Activated CD8-positive, alpha-beta T cell treated with anti-CD3 and anti-CD28 coated beads for 36 hours (primary cell): ENCODE measurements around the gene AGBL1. TPM values are rescaled to one million over a fixed set of nuclear protein-coding genes. Genes with fewer than 3 reads are reported as not detected.

Experiments used
- ATAC-seq: fragments of 200-7000 bp; cut with Tn5 transposase; one replicate; pipeline ENCODE4 v1.10.0; 2021; ENCODE audit warnings: mild to moderate bottlenecking, moderate library complexity
- CTCF ChIA-PET: fragments of 350-600 bp; sonication (Branson Sonifier 250); formaldehyde crosslinking; loops from one replicate; lab custom pipeline; 2021; ENCODE audit warnings: antibody characterized with exemption; lab: Charles Lee
- POLR2A ChIA-PET: fragments of 350-600 bp; sonication (Branson Sonifier 250); formaldehyde crosslinking; loops from one replicate; lab custom pipeline; 2021; ENCODE audit warnings: antibody characterized with exemption; lab: Charles Lee
- DNase-seq: peaks from one replicate; pipeline ENCODE4 v3.0.0-alpha.2; 2020
- H3K27ac Mint-ChIP-seq: one replicate; pipeline ENCODE4 v1.8.0; 2021; ENCODE audit warnings: mild to moderate bottlenecking, mixed read lengths
- H3K27me3 Mint-ChIP-seq: one replicate; pipeline ENCODE4 v1.8.0; 2021; ENCODE audit warnings: mixed read lengths
- H3K36me3 Mint-ChIP-seq: one replicate; pipeline ENCODE4 v1.8.0; 2021; ENCODE audit warnings: low read depth, mixed read lengths
- H3K4me1 Mint-ChIP-seq: one replicate; pipeline ENCODE4 v1.8.0; 2021; ENCODE audit warnings: low read depth, mixed read lengths
- H3K4me3 Mint-ChIP-seq: one replicate; pipeline ENCODE4 v1.8.0; 2021; ENCODE audit warnings: mild to moderate bottlenecking, moderate library complexity, mixed read lengths
- H3K9me3 Mint-ChIP-seq: one replicate; pipeline ENCODE4 v1.8.0; 2021; ENCODE audit warnings: mixed read lengths
- CTCF ChIP-seq: fragments of 200-600 bp; IDR thresholded peaks from one replicate; pipeline ENCODE4 v1.8.0; 2022; ENCODE audit warnings: antibody characterized with exemption, mild to moderate bottlenecking
- intact Hi-C: fragments of 100-400 bp; cut with micrococcal nuclease; formaldehyde crosslinking; loops from one replicate; pipeline ENCODE4 v1.10.0; 2022
- total RNA-seq, 2 experiments: library from RNA; stranded (reverse); gene quantifications; one replicate each; pipeline ENCODE4 v1.2.3, GENCODE V29; 2021

Gene AGBL1
- total RNA-seq, 2 experiments from 2014 or later, result not detected

DNA sequence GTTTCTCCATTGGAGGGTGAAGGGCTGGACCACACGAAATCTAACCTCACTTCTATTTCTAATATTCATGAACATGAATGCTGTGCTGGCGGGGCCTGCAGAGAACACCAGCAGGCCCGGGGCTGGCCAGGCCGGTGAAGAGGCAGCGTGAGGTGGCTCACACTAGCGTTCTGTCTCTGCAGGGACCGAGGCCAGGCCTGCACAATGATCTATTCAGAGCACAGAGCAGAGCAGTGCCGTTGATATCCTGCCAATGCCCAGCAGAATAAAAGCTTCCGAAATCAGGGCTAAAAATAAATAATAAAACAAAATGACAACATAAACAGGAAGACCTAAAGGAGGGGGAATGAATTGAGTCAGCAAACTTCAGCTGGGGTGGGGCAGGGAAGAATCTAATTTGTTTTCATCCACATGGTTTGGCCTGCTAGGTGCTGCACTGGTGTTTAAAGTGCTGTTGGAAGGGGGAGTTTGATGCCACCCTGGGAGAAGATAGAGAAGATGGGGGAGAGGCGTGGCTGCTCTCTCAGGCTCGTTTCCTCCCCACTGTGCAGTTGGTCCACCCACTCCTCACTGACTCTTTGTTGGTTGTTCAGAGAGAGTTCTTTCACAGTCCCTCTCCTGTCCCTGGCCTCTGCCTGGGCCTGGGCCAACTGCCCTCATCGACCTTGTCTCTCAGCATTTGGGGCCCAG lies 837.1 kb downstream of the AGBL1 start:
- ChIA-PET POLR2A (no interaction called here), CTCF (no interaction called here)
- peaks cover 2% of the 10 kb centered on the region for H3K27me3 Mint-ChIP-seq
- TF ChIP-seq CTCF, result no peak
- no peak overlapping the region for H3K27ac Mint-ChIP-seq
- H3K9me3 Mint-ChIP-seq, result no peaks in the 10 kb centered on the region
- H3K4me3 Mint-ChIP-seq, result no peak overlapping the region
- H3K36me3 Mint-ChIP-seq, result no peaks in the 10 kb centered on the region
- DNase-seq, result no peak
- intact Hi-C loops, result no loop called here
- H3K4me1 Mint-ChIP-seq, result no peaks in the 10 kb centered on the region
- ATAC-seq, result no peak

DNA sequence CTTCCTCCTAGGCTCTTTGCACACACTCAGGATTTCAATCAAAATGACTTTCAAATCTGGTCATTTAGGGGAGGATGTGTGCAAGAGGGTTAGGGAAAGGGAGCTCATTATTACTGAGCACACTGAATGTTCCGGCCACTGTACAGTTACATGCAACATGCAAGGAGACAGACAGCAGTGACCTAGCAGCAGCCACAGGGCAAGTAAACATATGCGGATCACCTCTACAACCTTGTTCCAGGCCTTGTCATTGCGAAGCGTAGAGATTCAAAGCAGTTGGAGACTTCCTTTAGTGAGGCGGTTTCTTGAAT lies 837.6 kb downstream of the AGBL1 start:
- no peak for TF ChIP-seq CTCF
- no peak overlapping the region for H3K27ac Mint-ChIP-seq
- ChIA-PET POLR2A (no interaction called here), CTCF (no interaction called here)
- DNase-seq (no peak), ATAC-seq (no peak)
- intact Hi-C loops, result no loop called here
- H3K9me3 Mint-ChIP-seq, result no peaks in the 10 kb centered on the region
- H3K4me1 Mint-ChIP-seq, result no peaks in the 10 kb centered on the region
- no peaks in the 10 kb centered on the region for H3K36me3 Mint-ChIP-seq
- H3K4me3 Mint-ChIP-seq, result no peak overlapping the region
- H3K27me3 Mint-ChIP-seq, result peaks cover 2% of the 10 kb centered on the region

DNA sequence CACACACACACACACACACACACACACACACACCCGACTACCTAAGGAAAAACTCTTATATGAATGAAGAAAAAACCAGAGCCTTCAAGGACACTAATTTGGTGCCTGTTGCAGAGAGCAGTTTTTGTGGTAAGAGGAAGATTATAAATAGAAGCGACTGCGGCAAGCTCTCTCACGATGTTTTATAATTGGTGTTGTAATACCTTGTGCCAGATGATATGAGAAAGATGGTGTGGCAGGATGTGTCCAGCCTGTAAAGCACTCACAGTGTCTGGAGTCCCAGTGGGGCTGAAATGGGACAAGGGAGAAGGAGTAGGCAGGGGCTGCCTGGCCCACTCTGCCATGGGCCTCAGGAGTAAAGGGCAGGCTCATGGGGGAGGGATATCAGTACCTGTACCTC lies 839.9 kb downstream of the AGBL1 start:
- no peak for TF ChIP-seq CTCF
- ATAC-seq (no peak), DNase-seq (no peak)
- intact Hi-C loops, result no loop called here
- Mint-ChIP-seq H3K9me3 (no peaks in the 10 kb centered on the region), H3K4me3 (no peak overlapping the region), H3K27me3 (peaks cover 2% of the 10 kb centered on the region), H3K4me1 (no peaks in the 10 kb centered on the region), H3K36me3 (no peaks in the 10 kb centered on the region), H3K27ac (no peak overlapping the region)
- CTCF ChIA-PET, result no interaction called here
- POLR2A ChIA-PET, result no interaction called here

DNA sequence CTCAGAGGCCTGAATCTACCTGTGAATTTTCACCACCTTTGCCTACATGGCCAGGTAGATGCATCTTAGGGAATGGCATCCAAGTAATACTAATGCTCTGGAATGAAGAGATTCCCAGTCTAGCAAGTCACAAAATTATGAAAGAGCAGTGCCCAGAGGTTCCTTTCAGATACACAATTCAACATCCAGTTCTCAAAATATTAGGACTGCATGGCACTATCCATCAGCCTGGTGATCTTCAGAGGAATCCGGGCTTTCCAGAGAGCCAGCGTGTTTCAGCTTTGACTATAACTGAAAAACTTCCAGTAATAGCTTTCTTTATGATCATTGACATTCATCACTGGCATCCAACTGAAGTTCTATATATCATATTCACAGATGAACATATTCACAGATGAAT lies 849.8 kb downstream of the AGBL1 start:
- no peak overlapping the region for H3K4me3 Mint-ChIP-seq
- H3K27me3 Mint-ChIP-seq, result peaks cover 3% of the 10 kb centered on the region
- no peaks in the 10 kb centered on the region for H3K36me3 Mint-ChIP-seq
- no peaks in the 10 kb centered on the region for H3K4me1 Mint-ChIP-seq
- H3K9me3 Mint-ChIP-seq, result no peaks in the 10 kb centered on the region
- CTCF ChIA-PET, result no interaction called here
- no peak for DNase-seq
- ATAC-seq, result no peak
- no peak overlapping the region for H3K27ac Mint-ChIP-seq
- no peak for TF ChIP-seq CTCF
- POLR2A ChIA-PET, result no interaction called here
- intact Hi-C loops, result no loop called here

GRCh38 chr15:86932456-86932855 lies 852.8 kb downstream of the AGBL1 start:
- ChIA-PET POLR2A (no interaction called here), CTCF (no interaction called here)
- intact Hi-C loops, result no loop called here
- no peak for ATAC-seq
- Mint-ChIP-seq H3K27ac (no peak overlapping the region), H3K27me3 (peaks cover 4% of the 10 kb centered on the region), H3K36me3 (no peaks in the 10 kb centered on the region), H3K9me3 (peaks cover 2% of the 10 kb centered on the region), H3K4me3 (no peak overlapping the region), H3K4me1 (no peaks in the 10 kb centered on the region)
- DNase-seq, result no peak
- TF ChIP-seq CTCF, result no peak
